Caco-2 (cell line): Measurements from ENCODE around the gene PVR. TPM values are rescaled to one million over a fixed set of nuclear protein-coding genes. Genes with fewer than 3 reads are reported as not detected.

Experiments used
- BruUV-seq: library from RNA; stranded (reverse); fragments of 400-500 nt; replicated peaks from 2 replicates; lab custom pipeline; 2021; lab: Mats Ljungman, UMichigan
- CTCF ChIA-PET: fragments of 300-600 bp; sonication (Branson Sonifier 250); formaldehyde crosslinking; loops from one replicate; lab custom pipeline; 2022; ENCODE audit warnings: antibody characterized with exemption; lab: Charles Lee
- POLR2A ChIA-PET: fragments of 300-600 bp; sonication (Branson Sonifier 250); formaldehyde crosslinking; loops from one replicate; lab custom pipeline; 2022; ENCODE audit warnings: antibody characterized with exemption; lab: Charles Lee
- DNase-seq, 2 experiments: peaks; one replicate each; pipeline versions ENCODE4 v3.0.0 to v3.0.0-alpha.2; 2020 to 2022
- H3K27me3 ChIP-seq: replicated peaks from 2 replicates; pipeline ENCODE4 v1.6.0; 2011; ENCODE audit warnings: low read length; ENCODE audit not compliant: control insufficient read depth, insufficient read depth
- H3K36me3 ChIP-seq: 2 replicates; pipeline ENCODE4 v1.5.1; 2011; ENCODE audit warnings: low read length; ENCODE audit not compliant: control insufficient read depth, insufficient read depth
- H3K4me1 ChIP-seq: fragments of 250-450 bp; sonication (Bioruptor Pico); 2 replicates; pipeline ENCODE4 v1.5.1; 2020; ENCODE audit warnings: mild to moderate bottlenecking
- H3K4me3 ChIP-seq: 2 replicates; pipeline ENCODE4 v1.5.1; 2011; ENCODE audit warnings: low read depth, mild to moderate bottlenecking, control low read depth, low read length
- H3K9me3 ChIP-seq: fragments of 250-450 bp; sonication (Bioruptor Pico); 2 replicates; pipeline ENCODE4 v1.5.1; 2020; ENCODE audit warnings: mild to moderate bottlenecking, moderate library complexity
- H3K27ac Mint-ChIP-seq: one replicate; pipeline ENCODE4 v1.8.0; 2022; ENCODE audit warnings: mixed read lengths; ENCODE audit not compliant: unreplicated experiment
- H3K27me3 Mint-ChIP-seq: one replicate; pipeline ENCODE4 v1.8.0; 2022; ENCODE audit warnings: mixed read lengths; ENCODE audit not compliant: insufficient read depth, unreplicated experiment
- H3K36me3 Mint-ChIP-seq: one replicate; pipeline ENCODE4 v1.8.0; 2022; ENCODE audit warnings: mild to moderate bottlenecking, mixed read lengths; ENCODE audit not compliant: insufficient read depth, unreplicated experiment
- H3K4me1 Mint-ChIP-seq: one replicate; pipeline ENCODE4 v1.8.0; 2022; ENCODE audit warnings: low read depth, mixed read lengths; ENCODE audit not compliant: unreplicated experiment
- H3K4me3 Mint-ChIP-seq: one replicate; pipeline ENCODE4 v1.8.0; 2022; ENCODE audit warnings: mild to moderate bottlenecking, moderate library complexity, mixed read lengths; ENCODE audit not compliant: unreplicated experiment
- H3K9me3 Mint-ChIP-seq: one replicate; pipeline ENCODE4 v1.8.0; 2022; ENCODE audit warnings: mixed read lengths; ENCODE audit not compliant: unreplicated experiment
- intact Hi-C: fragments of 100-400 bp; cut with micrococcal nuclease; formaldehyde crosslinking; loops from one replicate; pipeline ENCODE4 v1.10.0; 2022; ENCODE audit not compliant: unreplicated experiment
- total RNA-seq: library from RNA; stranded (reverse); gene quantifications from 2 replicates; pipeline ENCODE4 v1.2.3, GENCODE V29; 2022
- TF ChIP-seq, protein P1 (sequence below), 2 experiments: fragments of 200-600 bp in 1 of 2; IDR thresholded peaks; 1 replicate in 1 of 2; 2 replicates in 1 of 2; pipeline versions ENCODE4 v1.5.1 to v1.8.0; 2011 to 2022; ENCODE audit warnings: antibody characterized with exemption in 1 of 2, control low read depth in 1 of 2, inconsistent platforms in 1 of 2, low read depth in 1 of 2, low read length in 1 of 2, mild to moderate bottlenecking in 1 of 2, moderate library complexity in 1 of 2; ENCODE audit not compliant: insufficient read depth in 1 of 2, severe bottlenecking in 1 of 2, unreplicated experiment in 1 of 2

Gene PVR
- total RNA-seq, 1 experiment from 2014 or later: 86.5 TPM

GRCh38 chr19:44641501-44642265 is 2.0 kb upstream of the PVR start:
- Histone ChIP-seq H3K4me1 (peaks cover 51% of the 10 kb centered on the region), H3K4me3 (no peak overlapping the region), H3K9me3 (no peaks in the 10 kb centered on the region), H3K36me3 (no peaks in the 10 kb centered on the region), H3K27me3 (no peaks in the 10 kb centered on the region)
- H3K36me3 Mint-ChIP-seq: peaks cover 30% of the 10 kb centered on the region
- TF ChIP-seq, protein P1, sequence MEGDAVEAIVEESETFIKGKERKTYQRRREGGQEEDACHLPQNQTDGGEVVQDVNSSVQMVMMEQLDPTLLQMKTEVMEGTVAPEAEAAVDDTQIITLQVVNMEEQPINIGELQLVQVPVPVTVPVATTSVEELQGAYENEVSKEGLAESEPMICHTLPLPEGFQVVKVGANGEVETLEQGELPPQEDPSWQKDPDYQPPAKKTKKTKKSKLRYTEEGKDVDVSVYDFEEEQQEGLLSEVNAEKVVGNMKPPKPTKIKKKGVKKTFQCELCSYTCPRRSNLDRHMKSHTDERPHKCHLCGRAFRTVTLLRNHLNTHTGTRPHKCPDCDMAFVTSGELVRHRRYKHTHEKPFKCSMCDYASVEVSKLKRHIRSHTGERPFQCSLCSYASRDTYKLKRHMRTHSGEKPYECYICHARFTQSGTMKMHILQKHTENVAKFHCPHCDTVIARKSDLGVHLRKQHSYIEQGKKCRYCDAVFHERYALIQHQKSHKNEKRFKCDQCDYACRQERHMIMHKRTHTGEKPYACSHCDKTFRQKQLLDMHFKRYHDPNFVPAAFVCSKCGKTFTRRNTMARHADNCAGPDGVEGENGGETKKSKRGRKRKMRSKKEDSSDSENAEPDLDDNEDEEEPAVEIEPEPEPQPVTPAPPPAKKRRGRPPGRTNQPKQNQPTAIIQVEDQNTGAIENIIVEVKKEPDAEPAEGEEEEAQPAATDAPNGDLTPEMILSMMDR (IDR thresholded peaks at IDR 0.05; ENCODE audit: insufficient read depth in 1 of 2, low read depth in 1 of 2, low read length in 1 of 2, severe bottlenecking in 1 of 2, unreplicated experiment in 1 of 2): no peak
- no peaks in the 10 kb centered on the region for H3K27me3 Mint-ChIP-seq
- H3K9me3 Mint-ChIP-seq: no peaks in the 10 kb centered on the region
- DNase-seq: no peak
- no peak overlapping the region for H3K27ac Mint-ChIP-seq
- POLR2A ChIA-PET: no interaction called here
- BruUV-seq: no TSS peak
- H3K4me3 Mint-ChIP-seq: no peak overlapping the region
- CTCF ChIA-PET: interaction anchor here (1.0 kb wide), 1 partner anchor 31 kb away, joined by 4 read pairs; no protein-coding TSS in a partner anchor
- H3K4me1 Mint-ChIP-seq: peaks cover 32% of the 10 kb centered on the region
- intact Hi-C loops: no loop called here

DNA sequence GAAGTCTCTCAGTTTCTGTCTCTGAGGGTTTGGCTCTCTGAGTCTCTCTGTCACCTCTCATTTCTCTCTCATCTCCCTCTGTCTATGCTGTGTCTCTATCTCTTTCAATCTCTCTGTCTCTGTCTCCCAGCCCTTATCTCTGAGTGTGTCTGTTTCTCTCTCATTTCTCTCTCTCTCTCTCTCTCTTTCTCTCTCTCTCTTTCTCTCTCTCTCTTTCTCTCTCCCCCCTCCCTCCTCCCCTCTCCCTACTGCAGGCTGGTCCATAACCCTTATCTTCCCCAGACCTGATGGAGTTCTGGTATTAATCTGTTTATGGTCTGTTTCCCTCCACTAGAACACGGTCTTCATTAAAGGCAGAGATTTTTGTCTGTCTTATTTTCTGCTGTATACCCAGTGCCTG is 1.3 kb upstream of the PVR start:
- H3K27me3 ChIP-seq: no peaks in the 10 kb centered on the region
- peaks cover 37% of the 10 kb centered on the region for H3K36me3 Mint-ChIP-seq
- DNase-seq: no peak
- peaks cover 35% of the 10 kb centered on the region for H3K4me1 Mint-ChIP-seq
- no peak overlapping the region for H3K27ac Mint-ChIP-seq
- no peaks in the 10 kb centered on the region for H3K9me3 ChIP-seq
- no peak overlapping the region for H3K4me3 ChIP-seq
- no peaks in the 10 kb centered on the region for H3K27me3 Mint-ChIP-seq
- H3K4me3 Mint-ChIP-seq: no peak overlapping the region
- ChIA-PET CTCF (interaction anchor here (0.7 kb wide), 1 partner anchor 509 kb away, joined by 4 read pairs; no protein-coding TSS in a partner anchor), POLR2A (no interaction called here)
- H3K36me3 ChIP-seq: no peaks in the 10 kb centered on the region
- H3K9me3 Mint-ChIP-seq: no peaks in the 10 kb centered on the region
- BruUV-seq: no TSS peak
- intact Hi-C loops: no loop called here
- TF ChIP-seq, protein P1 (IDR thresholded peaks at IDR 0.05; ENCODE audit: insufficient read depth in 1 of 2, low read depth in 1 of 2, low read length in 1 of 2, severe bottlenecking in 1 of 2, unreplicated experiment in 1 of 2): no peak
- peaks cover 44% of the 10 kb centered on the region for H3K4me1 ChIP-seq

- intact Hi-C loops: no loop called here
- Histone ChIP-seq H3K4me3 (peak overlapping the region; percentile 91), H3K9me3 (no peaks in the 10 kb centered on the region), H3K4me1 (peaks cover 26% of the 10 kb centered on the region), H3K36me3 (peaks cover 5% of the 10 kb centered on the region), H3K27me3 (no peaks in the 10 kb centered on the region)
- no peaks in the 10 kb centered on the region for H3K27me3 Mint-ChIP-seq
- H3K4me3 Mint-ChIP-seq: peak overlapping the region; percentile 83
- H3K4me1 Mint-ChIP-seq: peaks cover 20% of the 10 kb centered on the region
- peak overlapping the region; percentile 79 for H3K27ac Mint-ChIP-seq
- ChIA-PET CTCF (interaction anchor here (0.7 to 2.4 kb wide), 6 partner anchors 12 to 74 kb away, joined by 3 to 16 read pairs (median 6); no protein-coding TSS in a partner anchor), POLR2A (interaction anchor here (0.6 to 1.7 kb wide), 11 partner anchors 9 to 186 kb away, joined by 3 to 9 read pairs (median 4); partner anchors contain the start of gene ZNF180)
- H3K9me3 Mint-ChIP-seq: no peaks in the 10 kb centered on the region
- peak in 1 of 2 experiments; percentile 59 for DNase-seq
- H3K36me3 Mint-ChIP-seq: peaks cover 57% of the 10 kb centered on the region
- no TSS peak for BruUV-seq
- TF ChIP-seq, protein P1 (IDR thresholded peaks at IDR 0.05; ENCODE audit: insufficient read depth in 1 of 2, low read depth in 1 of 2, low read length in 1 of 2, severe bottlenecking in 1 of 2, unreplicated experiment in 1 of 2): no peak
Observed at GRCh38 chr19:44644402-44645016, 799 bp downstream of the PVR start.
